Effector memory CD4-positive, alpha-beta T cell (primary cell): Measurements from ENCODE around the gene KNSTRN.

Experiments used
- DNase-seq, 3 donors: peaks; one replicate each; pipeline ENCODE4 v3.0.0-alpha.2; 2020
- H3K27ac ChIP-seq: 2 replicates; pipeline ENCODE4 v1.7.0; 2013; ENCODE audit warnings: mild to moderate bottlenecking, low read length, moderate library complexity; ENCODE audit not compliant: insufficient read depth, poor library complexity, severe bottlenecking
- H3K27me3 ChIP-seq: replicated peaks from 2 replicates; pipeline ENCODE4 v1.7.0; 2013; ENCODE audit warnings: mild to moderate bottlenecking, low read length; ENCODE audit not compliant: insufficient read depth, control insufficient read depth, poor library complexity, severe bottlenecking
- H3K36me3 ChIP-seq: 2 replicates; pipeline ENCODE4 v1.7.0; 2013; ENCODE audit warnings: mild to moderate bottlenecking, low read length, moderate library complexity; ENCODE audit not compliant: control insufficient read depth, insufficient read depth
- H3K4me1 ChIP-seq: 2 replicates; pipeline ENCODE4 v1.7.0; 2013; ENCODE audit warnings: low read length, mild to moderate bottlenecking; ENCODE audit not compliant: control insufficient read depth, insufficient read depth, poor library complexity, severe bottlenecking
- H3K4me3 ChIP-seq: 2 replicates; pipeline ENCODE4 v1.7.0; 2013; ENCODE audit warnings: low read length, low read depth, mild to moderate bottlenecking; ENCODE audit not compliant: insufficient read depth, poor library complexity, severe bottlenecking
- H3K9me3 ChIP-seq: 2 replicates; pipeline ENCODE4 v1.7.0; 2013; ENCODE audit warnings: mild to moderate bottlenecking, low read length, moderate library complexity; ENCODE audit not compliant: control insufficient read depth

The KNSTRN gene

GRCh38 chr15:40415226-40415625 lies 32.7 kb downstream of the KNSTRN start:
- no peaks in the 10 kb centered on the region for H3K4me1 ChIP-seq
- DNase-seq = no peak
- no peak overlapping the region for H3K27ac ChIP-seq
- H3K4me3 ChIP-seq = no peak overlapping the region
- H3K27me3 ChIP-seq = no peaks in the 10 kb centered on the region
- H3K9me3 ChIP-seq = no peaks in the 10 kb centered on the region
- H3K36me3 ChIP-seq = peaks cover 44% of the 10 kb centered on the region

DNA sequence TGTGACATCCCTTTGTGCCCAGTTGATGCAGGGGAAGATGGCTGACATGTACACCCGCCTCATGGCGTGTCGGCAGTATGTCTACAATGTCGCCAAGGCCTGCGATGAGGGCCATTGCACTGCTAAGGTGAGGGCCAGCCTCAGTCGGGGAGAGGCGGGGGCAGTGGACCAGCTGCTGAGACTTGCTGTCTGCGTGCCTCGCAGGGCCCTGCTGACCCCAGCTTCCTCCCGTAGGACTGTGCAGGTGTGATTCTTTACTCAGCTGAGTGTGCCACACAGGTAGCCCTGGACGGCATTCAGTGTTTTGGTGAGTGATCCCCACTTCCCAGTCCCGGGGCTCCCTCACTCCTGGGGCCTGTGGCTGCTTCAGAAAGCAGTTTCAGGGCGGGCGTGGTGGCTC lies 33.5 kb downstream of the KNSTRN start:
- DNase-seq = no peak
- Histone ChIP-seq H3K27ac (no peak overlapping the region), H3K27me3 (no peaks in the 10 kb centered on the region), H3K4me3 (no peak overlapping the region), H3K9me3 (no peaks in the 10 kb centered on the region), H3K36me3 (peaks cover 35% of the 10 kb centered on the region), H3K4me1 (no peaks in the 10 kb centered on the region)

DNA sequence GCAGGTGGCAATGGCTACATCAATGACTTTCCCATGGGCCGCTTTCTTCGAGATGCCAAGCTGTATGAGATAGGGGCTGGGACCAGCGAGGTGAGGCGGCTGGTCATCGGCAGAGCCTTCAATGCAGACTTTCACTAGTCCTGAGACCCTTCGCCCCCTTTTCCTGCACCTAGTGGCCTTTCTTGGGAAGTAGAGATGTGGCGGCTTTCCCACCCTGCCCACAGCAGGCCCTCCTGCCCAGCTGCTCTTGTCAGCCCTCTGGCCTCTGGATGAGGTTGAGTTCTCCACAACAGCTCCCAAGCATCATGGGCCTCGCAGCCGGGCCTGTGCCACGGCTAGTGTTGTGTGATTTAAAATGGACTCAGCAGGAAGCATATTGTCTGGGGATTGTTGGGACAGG lies 35.6 kb downstream of the KNSTRN start:
- H3K36me3 ChIP-seq = peaks cover 23% of the 10 kb centered on the region
- H3K4me3 ChIP-seq = no peak overlapping the region
- H3K27ac ChIP-seq = no peak overlapping the region
- DNase-seq = no peak
- no peaks in the 10 kb centered on the region for H3K9me3 ChIP-seq
- H3K27me3 ChIP-seq = no peaks in the 10 kb centered on the region
- peaks cover 6% of the 10 kb centered on the region for H3K4me1 ChIP-seq

GRCh38 chr15:40420071-40420713 lies 37.7 kb downstream of the KNSTRN start:
- H3K27me3 ChIP-seq = no peaks in the 10 kb centered on the region
- H3K4me3 ChIP-seq = no peak overlapping the region
- H3K9me3 ChIP-seq = no peaks in the 10 kb centered on the region
- H3K4me1 ChIP-seq = peaks cover 6% of the 10 kb centered on the region
- no peak overlapping the region for H3K27ac ChIP-seq
- DNase-seq = no peak
- H3K36me3 ChIP-seq = peaks cover 12% of the 10 kb centered on the region

GRCh38 chr15:40420793-40421192 lies 38.3 kb downstream of the KNSTRN start:
- Histone ChIP-seq H3K36me3 (peaks cover 6% of the 10 kb centered on the region), H3K4me3 (no peak overlapping the region), H3K4me1 (peaks cover 6% of the 10 kb centered on the region), H3K9me3 (no peaks in the 10 kb centered on the region), H3K27me3 (no peaks in the 10 kb centered on the region), H3K27ac (no peak overlapping the region)
- no peak for DNase-seq

GRCh38 chr15:40421246-40422157 lies 39.0 kb downstream of the KNSTRN start:
- peak; percentile 53 to 67 (median 55) for DNase-seq
- peaks cover 6% of the 10 kb centered on the region for H3K4me1 ChIP-seq
- H3K27me3 ChIP-seq = no peaks in the 10 kb centered on the region
- no peak overlapping the region for H3K4me3 ChIP-seq
- no peak overlapping the region for H3K27ac ChIP-seq
- H3K36me3 ChIP-seq = no peaks in the 10 kb centered on the region
- H3K9me3 ChIP-seq = no peaks in the 10 kb centered on the region

DNA sequence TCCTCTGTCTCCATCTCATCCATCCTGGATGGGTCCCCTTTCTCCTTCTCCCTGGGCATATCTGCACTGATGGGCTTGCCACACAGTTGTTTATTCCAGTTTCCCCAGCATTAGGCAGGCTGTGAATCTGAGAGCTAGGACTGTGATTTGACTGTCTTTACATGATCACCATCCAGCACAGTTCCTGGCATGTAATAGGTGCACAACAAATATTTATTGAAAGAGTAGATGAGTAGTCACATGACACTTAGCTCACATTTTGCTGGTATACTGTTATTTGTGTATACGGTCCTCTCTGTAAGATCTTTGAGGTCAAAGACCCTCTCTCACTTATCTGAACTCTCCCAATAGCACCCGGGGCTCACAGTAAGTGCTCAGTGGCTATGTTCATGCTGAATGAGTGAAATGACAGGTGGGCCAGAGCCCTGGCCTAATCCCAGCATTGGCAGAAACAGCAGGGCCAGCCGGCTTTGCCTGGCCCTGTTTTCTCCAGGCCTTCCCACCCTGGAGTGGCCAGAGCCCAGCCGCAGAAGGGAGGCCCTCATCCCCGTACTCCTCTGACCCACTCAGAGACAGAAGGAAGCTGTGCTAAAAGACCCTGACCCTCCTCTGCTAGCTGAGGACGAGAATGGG lies 42.1 kb downstream of the KNSTRN start:
- no peaks in the 10 kb centered on the region for H3K27me3 ChIP-seq
- peaks cover 6% of the 10 kb centered on the region for H3K4me1 ChIP-seq
- DNase-seq = no peak
- no peaks in the 10 kb centered on the region for H3K9me3 ChIP-seq
- no peaks in the 10 kb centered on the region for H3K36me3 ChIP-seq
- H3K4me3 ChIP-seq = no peak overlapping the region
- H3K27ac ChIP-seq = no peak overlapping the region

DNA sequence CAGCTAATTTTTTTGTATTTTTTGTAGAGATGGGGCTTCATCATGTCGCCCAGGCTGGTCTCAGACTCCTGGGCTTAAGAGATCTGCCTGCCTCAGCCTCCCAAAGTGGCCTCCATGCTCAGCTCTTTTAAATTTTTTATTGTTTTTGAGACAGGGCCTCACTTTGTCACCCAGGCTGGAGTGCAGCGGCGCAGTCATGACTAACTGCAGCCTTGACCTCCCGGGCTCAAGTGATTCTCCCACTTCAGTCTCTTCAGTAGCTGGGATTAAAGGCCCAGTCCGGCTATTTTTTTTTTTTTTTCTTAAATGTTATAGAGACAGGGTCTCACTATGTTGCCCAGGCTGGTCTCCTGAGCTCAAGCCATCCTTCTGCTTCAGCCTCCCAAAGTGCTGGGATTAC lies 43.2 kb downstream of the KNSTRN start:
- no peak overlapping the region for H3K4me3 ChIP-seq
- no peak overlapping the region for H3K27ac ChIP-seq
- H3K9me3 ChIP-seq = no peaks in the 10 kb centered on the region
- no peak for DNase-seq
- H3K36me3 ChIP-seq = no peaks in the 10 kb centered on the region
- no peaks in the 10 kb centered on the region for H3K27me3 ChIP-seq
- H3K4me1 ChIP-seq = peaks cover 6% of the 10 kb centered on the region

DNA sequence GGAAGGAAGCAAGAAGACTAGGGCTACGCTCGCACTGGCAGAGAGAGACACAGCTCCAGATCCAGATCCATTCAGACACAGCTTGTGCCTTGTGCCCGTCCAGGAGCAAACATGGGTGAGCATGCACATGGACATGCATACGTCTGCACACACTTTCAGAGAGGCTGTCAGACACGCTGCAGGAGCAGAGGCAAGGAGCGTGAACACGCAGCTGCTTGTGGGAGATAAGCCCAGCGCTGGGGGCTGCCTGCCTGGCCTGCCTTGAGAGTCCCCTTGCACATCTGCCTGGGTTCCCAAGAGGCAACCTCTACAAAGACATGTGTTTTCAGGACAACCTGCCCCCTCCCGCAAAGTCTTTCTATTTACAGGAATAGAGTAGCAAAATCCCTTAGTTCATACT lies 44.7 kb downstream of the KNSTRN start:
- Histone ChIP-seq H3K27me3 (no peaks in the 10 kb centered on the region), H3K4me3 (no peak overlapping the region), H3K27ac (no peak overlapping the region), H3K4me1 (no peaks in the 10 kb centered on the region), H3K36me3 (no peaks in the 10 kb centered on the region), H3K9me3 (no peaks in the 10 kb centered on the region)
- DNase-seq = no peak

DNA sequence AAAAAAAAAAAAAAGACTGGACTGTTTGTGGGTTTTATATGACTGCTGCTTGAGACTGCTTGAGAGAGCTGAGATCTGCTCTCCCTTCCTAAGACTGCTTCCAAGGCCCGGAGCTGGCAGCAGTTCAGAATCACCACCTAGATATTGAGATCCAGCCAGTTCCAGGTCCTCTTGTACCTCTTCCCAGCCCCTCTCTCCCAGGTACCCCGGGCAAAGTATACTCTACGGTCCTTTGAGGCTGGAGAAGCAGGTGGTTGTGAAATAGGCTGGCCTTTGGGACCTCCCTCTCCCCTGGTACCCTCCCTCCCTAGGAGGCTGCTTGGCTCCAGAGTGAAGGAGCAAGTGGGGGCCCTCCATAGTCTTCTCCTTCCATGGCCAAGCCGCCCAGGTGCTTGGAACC lies 45.7 kb downstream of the KNSTRN start:
- no peak overlapping the region for H3K4me3 ChIP-seq
- DNase-seq = no peak
- no peaks in the 10 kb centered on the region for H3K36me3 ChIP-seq
- H3K27ac ChIP-seq = no peak overlapping the region
- H3K27me3 ChIP-seq = no peaks in the 10 kb centered on the region
- no peaks in the 10 kb centered on the region for H3K9me3 ChIP-seq
- H3K4me1 ChIP-seq = no peaks in the 10 kb centered on the region
